AG20443 (cell line): Measurements from ENCODE around the gene SFTPB.

ENCODE experiments used
- DNase-seq: peaks from one replicate; pipeline ENCODE4 v3.0.0; 2012; ENCODE audit warnings: low spot score, mixed read lengths

SFTPB gene

GRCh38 chr2:85702800-85703199, 34.8 kb upstream of the SFTPB start:
- DNase-seq, result no peak

- no peak for DNase-seq
Observed at GRCh38 chr2:85702172-85702571, 34.2 kb upstream of the SFTPB start.

GRCh38 chr2:85699325-85699724, 31.3 kb upstream of the SFTPB start:
- no peak for DNase-seq

- no peak for DNase-seq
Observed at GRCh38 chr2:85698880-85699254, 30.9 kb upstream of the SFTPB start.

GRCh38 chr2:85698184-85698879, 30.3 kb upstream of the SFTPB start:
- no peak for DNase-seq

GRCh38 chr2:85697716-85698115, 29.7 kb upstream of the SFTPB start:
- DNase-seq, result no peak

- no peak for DNase-seq
Observed at GRCh38 chr2:85697096-85697495, 29.1 kb upstream of the SFTPB start.

- no peak for DNase-seq
Observed at GRCh38 chr2:85695691-85696668, 28.0 kb upstream of the SFTPB start.

GRCh38 chr2:85695121-85695520, 27.1 kb upstream of the SFTPB start:
- no peak for DNase-seq

GRCh38 chr2:85694052-85695025, 26.3 kb upstream of the SFTPB start, which contains the start of gene GNLY:
Gene GNLY (plus strand): TSS chr2:85694358. CDS start chr2:85694419, 61 bp downstream.
- DNase-seq, result no peak

GRCh38 chr2:85692039-85692645, 24.1 kb upstream of the SFTPB start:
- DNase-seq, result no peak

GRCh38 chr2:85690932-85691331, 22.9 kb upstream of the SFTPB start:
- DNase-seq, result no peak

GRCh38 chr2:85684806-85685205, 16.8 kb upstream of the SFTPB start:
- DNase-seq, result no peak

GRCh38 chr2:85684380-85684779, 16.4 kb upstream of the SFTPB start:
- DNase-seq, result no peak

GRCh38 chr2:85682378-85682777, 14.4 kb upstream of the SFTPB start:
- DNase-seq, result peak; percentile 33

- no peak for DNase-seq
Observed at GRCh38 chr2:85681776-85682175, 13.8 kb upstream of the SFTPB start.

GRCh38 chr2:85681372-85681763, 13.4 kb upstream of the SFTPB start:
- DNase-seq, result no peak

- no peak for DNase-seq
Observed at GRCh38 chr2:85680707-85681371, 12.8 kb upstream of the SFTPB start.

GRCh38 chr2:85678794-85679672, 11.0 kb upstream of the SFTPB start:
- DNase-seq, result peak; percentile 96

- DNase-seq, result no peak
Observed at GRCh38 chr2:85678377-85678776, 10.4 kb upstream of the SFTPB start.
